Measurements from ENCODE around the gene SUGCT.

DNA sequence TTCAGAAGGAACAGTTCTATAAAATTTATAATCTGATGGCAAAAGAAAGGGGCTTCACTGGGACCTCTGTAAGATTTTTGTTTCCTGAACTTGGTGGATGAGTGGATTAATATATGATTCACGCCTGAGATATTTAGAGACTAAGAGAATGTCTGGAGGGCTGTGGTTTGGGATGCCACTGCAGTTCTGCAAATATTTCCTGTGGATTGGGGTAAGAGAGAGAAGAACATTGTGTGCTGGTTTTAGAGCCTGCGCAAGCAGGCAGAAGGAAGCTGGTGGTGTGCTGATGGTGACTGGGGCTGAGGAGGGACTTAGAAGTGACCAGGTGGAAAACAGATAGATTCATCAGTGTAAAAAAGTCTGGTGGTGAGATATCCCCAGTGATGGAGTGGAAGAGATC is 87.0 kb downstream of the SUGCT start:
- TF ChIP-seq, protein P1, sequence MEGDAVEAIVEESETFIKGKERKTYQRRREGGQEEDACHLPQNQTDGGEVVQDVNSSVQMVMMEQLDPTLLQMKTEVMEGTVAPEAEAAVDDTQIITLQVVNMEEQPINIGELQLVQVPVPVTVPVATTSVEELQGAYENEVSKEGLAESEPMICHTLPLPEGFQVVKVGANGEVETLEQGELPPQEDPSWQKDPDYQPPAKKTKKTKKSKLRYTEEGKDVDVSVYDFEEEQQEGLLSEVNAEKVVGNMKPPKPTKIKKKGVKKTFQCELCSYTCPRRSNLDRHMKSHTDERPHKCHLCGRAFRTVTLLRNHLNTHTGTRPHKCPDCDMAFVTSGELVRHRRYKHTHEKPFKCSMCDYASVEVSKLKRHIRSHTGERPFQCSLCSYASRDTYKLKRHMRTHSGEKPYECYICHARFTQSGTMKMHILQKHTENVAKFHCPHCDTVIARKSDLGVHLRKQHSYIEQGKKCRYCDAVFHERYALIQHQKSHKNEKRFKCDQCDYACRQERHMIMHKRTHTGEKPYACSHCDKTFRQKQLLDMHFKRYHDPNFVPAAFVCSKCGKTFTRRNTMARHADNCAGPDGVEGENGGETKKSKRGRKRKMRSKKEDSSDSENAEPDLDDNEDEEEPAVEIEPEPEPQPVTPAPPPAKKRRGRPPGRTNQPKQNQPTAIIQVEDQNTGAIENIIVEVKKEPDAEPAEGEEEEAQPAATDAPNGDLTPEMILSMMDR (tag by site-specific recombination; IDR thresholded peaks at IDR 0.05), result no peak
- no peak for TF ChIP-seq MZF1 (tag by site-specific recombination; IDR thresholded peaks at IDR 0.05; ENCODE audit: borderline replicate concordance)
- no peak for TF ChIP-seq ZNF776 (tag by site-specific recombination; IDR thresholded peaks at IDR 0.05; ENCODE audit: borderline replicate concordance)
- no peak for TF ChIP-seq SETDB1 (IDR thresholded peaks at IDR 0.05; ENCODE audit: insufficient read length, low read length)
- TF ChIP-seq ZNF132 (tag by site-specific recombination; IDR thresholded peaks at IDR 0.05; ENCODE audit: borderline replicate concordance), result no peak
- no peak for TF ChIP-seq ZNF366 (tag by site-specific recombination; conservative IDR thresholded peaks at IDR 0.05)
- TF ChIP-seq, protein P2, sequence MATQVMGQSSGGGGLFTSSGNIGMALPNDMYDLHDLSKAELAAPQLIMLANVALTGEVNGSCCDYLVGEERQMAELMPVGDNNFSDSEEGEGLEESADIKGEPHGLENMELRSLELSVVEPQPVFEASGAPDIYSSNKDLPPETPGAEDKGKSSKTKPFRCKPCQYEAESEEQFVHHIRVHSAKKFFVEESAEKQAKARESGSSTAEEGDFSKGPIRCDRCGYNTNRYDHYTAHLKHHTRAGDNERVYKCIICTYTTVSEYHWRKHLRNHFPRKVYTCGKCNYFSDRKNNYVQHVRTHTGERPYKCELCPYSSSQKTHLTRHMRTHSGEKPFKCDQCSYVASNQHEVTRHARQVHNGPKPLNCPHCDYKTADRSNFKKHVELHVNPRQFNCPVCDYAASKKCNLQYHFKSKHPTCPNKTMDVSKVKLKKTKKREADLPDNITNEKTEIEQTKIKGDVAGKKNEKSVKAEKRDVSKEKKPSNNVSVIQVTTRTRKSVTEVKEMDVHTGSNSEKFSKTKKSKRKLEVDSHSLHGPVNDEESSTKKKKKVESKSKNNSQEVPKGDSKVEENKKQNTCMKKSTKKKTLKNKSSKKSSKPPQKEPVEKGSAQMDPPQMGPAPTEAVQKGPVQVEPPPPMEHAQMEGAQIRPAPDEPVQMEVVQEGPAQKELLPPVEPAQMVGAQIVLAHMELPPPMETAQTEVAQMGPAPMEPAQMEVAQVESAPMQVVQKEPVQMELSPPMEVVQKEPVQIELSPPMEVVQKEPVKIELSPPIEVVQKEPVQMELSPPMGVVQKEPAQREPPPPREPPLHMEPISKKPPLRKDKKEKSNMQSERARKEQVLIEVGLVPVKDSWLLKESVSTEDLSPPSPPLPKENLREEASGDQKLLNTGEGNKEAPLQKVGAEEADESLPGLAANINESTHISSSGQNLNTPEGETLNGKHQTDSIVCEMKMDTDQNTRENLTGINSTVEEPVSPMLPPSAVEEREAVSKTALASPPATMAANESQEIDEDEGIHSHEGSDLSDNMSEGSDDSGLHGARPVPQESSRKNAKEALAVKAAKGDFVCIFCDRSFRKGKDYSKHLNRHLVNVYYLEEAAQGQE (tag by site-specific recombination; IDR thresholded peaks at IDR 0.05), result no peak
- TF ChIP-seq TCF7L2 (IDR thresholded peaks at IDR 0.05; ENCODE audit: borderline replicate concordance, low read depth, low read length), result no peak
- TF ChIP-seq BCL11A (tag by site-specific recombination; IDR thresholded peaks at IDR 0.05; ENCODE audit: low read depth), result no peak
- no peak for TF ChIP-seq ZNF768 (tag by site-specific recombination; IDR thresholded peaks at IDR 0.05)

Measured in HEK293 (cell line).